Psoas muscle (tissue), 8 donors: ENCODE measurements around the gene GJC2. TPM values are rescaled to one million over a fixed set of nuclear protein-coding genes. Genes with fewer than 3 reads are reported as not detected.

Experiments used
- ATAC-seq, 4 donors: fragments of 200-7000 bp; cut with Tn5 transposase; one replicate each; pipeline ENCODE4 v1.9.1; 2020; ENCODE audit warnings: moderate library complexity in 3 of 4, mild to moderate bottlenecking in 2 of 4
- DNase-seq, 2 donors: peaks; one replicate each; pipeline ENCODE4 v3.0.0-alpha.2; 2020
- H3K27ac ChIP-seq: fragments of 200-600 bp; one replicate; pipeline ENCODE4 v1.8.0; 2022
- H3K27me3 ChIP-seq, 3 donors: fragments of 200-600 bp in 1 of 3; one replicate each; pipeline versions ENCODE4 v1.6.1 to v1.8.0; 2013 to 2022; ENCODE audit warnings: low read length in 2 of 3, mild to moderate bottlenecking in 2 of 3, moderate library complexity in 1 of 3; ENCODE audit not compliant: insufficient read depth in 3 of 3
- H3K36me3 ChIP-seq, 2 donors: fragments of 200-600 bp in 1 of 2; one replicate each; pipeline versions ENCODE4 v1.6.1 to v1.8.0; 2013 to 2022; ENCODE audit warnings: low read depth in 1 of 2, mild to moderate bottlenecking in 1 of 2, moderate library complexity in 1 of 2; ENCODE audit not compliant: insufficient read depth in 1 of 2
- H3K4me1 ChIP-seq: fragments of 200-600 bp; one replicate; pipeline ENCODE4 v1.8.0; 2022
- H3K4me3 ChIP-seq: fragments of 200-600 bp; one replicate; pipeline ENCODE4 v1.8.0; 2022; ENCODE audit warnings: mild to moderate bottlenecking
- H3K9me3 ChIP-seq: fragments of 200-600 bp; one replicate; pipeline ENCODE4 v1.8.0; 2022
- WGBS, 3 donors: extraction: QIAGEN DNeasy Blood & Tissue Kit; methylation state at CpG; one replicate each; pipeline versions ENCODE4 v1.1.6 to v1.1.7; 2013; 5-methylcytosine and 5-hydroxymethylcytosine counted together
- intact Hi-C, 2 donors: fragments of 100-400 bp; cut with DNase I; formaldehyde crosslinking; loops; one replicate each; pipeline versions ENCODE4 v1.11.0 to v1.14.2; 2022
- polyA plus RNA-seq, 3 donors: library from polyadenylated mRNA; stranded (reverse); fragments of 200-250 nt; gene quantifications; one replicate each; pipeline ENCODE4 v1.2.3, GENCODE V29; 2013
- total RNA-seq, 4 donors: library from RNA; stranded (reverse); fragmentation: NEBNext Ultra II Directional in 2 of 4; extraction: Animal tissue kit (Norgen Biotek cat#: 25700) in 2 of 4; gene quantifications; one replicate each; pipeline versions ENCODE4 v1.2.1 to v1.2.4, GENCODE V29; 2021 to 2023
- TF ChIP-seq, protein P1 (sequence below): fragments of 200-600 bp; IDR thresholded peaks from one replicate; pipeline ENCODE4 v1.8.0; 2022; ENCODE audit warnings: antibody characterized with exemption
- donor health status: healthy with polysubstance abuse.
- donor health status: DM: no; HTN: no; CAD: no; lungs with moderate emphysema.
- donor health status: Bipolar disorder and iron deficiency.
- donor health status: healthy.
- donor health status: DM: yes; HTN: yes; CAD: no.
- donor health status: DM: no; HTN: no; CAD: no.
- donor health status: DM: no; HTN: no; CAD: no.
- donor health status: DM: yes; HTN: yes; CAD: no.

GJC2 gene
- total and polyA plus RNA-seq, 7 donors, result 0.19 to 0.92 (median 0.40) TPM

DNA sequence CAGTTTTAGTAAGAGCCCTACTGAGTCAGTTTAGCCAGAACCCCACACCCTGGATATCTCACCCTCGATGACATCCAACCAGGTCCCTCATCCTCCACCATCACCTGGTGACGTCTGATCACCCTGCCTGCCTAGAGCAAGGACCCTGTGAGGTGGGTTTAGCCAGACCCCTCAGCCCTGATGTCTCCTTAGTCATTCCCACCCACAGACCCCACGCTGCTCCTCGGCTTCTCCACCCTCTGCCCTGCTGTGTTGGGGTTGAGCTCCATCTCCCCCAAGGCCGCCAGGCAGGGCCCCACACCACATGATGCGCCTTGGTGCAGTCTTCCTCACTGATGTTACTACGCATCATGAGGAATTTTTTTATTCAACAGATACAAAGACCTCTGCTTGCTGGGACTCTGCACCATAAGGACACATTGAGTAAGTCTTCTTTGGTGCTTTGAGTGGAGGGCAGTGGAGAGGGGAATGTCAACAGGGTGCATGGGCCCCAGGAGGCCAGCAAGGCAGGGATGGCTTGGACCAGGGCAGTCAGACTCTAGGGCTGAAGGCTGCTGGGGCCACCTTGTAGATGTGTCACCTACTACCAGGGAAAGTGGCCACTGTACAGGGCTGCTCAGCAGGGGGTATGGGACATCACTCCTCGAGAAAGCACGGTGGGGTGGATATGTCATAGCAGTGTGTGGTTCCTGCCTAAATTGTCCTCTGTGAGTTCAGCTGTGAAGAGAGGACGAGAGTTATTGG, 14.2 kb downstream of the GJC2 start:
- peak overlapping the region; percentile 99 for H3K27ac ChIP-seq
- DNase-seq (peak in 1 of 2 donors; percentile 55), ATAC-seq (no peak)
- TF ChIP-seq, protein P1, sequence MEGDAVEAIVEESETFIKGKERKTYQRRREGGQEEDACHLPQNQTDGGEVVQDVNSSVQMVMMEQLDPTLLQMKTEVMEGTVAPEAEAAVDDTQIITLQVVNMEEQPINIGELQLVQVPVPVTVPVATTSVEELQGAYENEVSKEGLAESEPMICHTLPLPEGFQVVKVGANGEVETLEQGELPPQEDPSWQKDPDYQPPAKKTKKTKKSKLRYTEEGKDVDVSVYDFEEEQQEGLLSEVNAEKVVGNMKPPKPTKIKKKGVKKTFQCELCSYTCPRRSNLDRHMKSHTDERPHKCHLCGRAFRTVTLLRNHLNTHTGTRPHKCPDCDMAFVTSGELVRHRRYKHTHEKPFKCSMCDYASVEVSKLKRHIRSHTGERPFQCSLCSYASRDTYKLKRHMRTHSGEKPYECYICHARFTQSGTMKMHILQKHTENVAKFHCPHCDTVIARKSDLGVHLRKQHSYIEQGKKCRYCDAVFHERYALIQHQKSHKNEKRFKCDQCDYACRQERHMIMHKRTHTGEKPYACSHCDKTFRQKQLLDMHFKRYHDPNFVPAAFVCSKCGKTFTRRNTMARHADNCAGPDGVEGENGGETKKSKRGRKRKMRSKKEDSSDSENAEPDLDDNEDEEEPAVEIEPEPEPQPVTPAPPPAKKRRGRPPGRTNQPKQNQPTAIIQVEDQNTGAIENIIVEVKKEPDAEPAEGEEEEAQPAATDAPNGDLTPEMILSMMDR, result no peak
- H3K4me3 ChIP-seq, result no peak overlapping the region
- no peaks in the 10 kb centered on the region for H3K36me3 ChIP-seq
- H3K4me1 ChIP-seq, result peaks cover 35% of the 10 kb centered on the region
- no peaks in the 10 kb centered on the region for H3K27me3 ChIP-seq
- intact Hi-C loops, result no loop called here
- H3K9me3 ChIP-seq, result no peaks in the 10 kb centered on the region
- WGBS, 3 donors, result 84 to 90% (median 89%) methylated on average over 10 of the region's 10 CpGs

DNA sequence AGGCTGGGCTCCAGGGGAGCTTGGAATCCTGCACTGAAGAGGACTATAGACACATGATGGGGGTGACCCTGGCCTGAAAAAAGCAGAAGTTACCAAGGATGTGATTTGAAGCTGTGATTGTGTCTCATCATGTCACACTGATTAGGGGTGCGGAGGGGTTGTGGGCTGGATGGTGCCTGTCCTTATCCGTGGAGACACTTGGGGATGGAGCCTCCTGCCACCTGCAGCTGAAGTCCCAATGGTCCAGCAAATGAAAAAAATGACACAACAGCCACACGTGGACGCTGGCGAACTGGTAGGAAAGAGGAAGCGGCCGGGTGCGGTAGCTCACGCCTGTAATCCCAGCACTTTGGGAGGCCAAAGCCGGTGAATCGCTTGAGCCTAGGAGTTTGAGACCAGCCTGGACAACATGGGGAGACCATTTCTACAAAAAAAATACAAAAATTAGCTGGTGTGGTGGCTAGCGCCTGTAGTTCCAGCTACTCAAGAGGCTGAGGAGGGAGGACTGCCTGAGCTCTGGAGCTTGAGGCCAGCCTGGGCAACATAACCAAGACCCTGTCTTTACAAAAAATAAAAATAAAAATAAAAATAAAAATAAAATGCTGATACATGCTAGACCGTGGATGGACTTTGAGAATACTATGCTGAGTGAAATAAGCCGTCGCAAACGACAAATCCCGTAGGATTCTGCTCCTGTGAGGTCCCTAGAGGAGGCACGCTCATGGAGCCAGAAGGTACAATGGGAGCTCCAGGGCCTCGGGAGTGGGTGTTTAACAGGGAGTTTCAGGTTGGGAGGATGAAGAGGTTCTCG, 15.0 kb downstream of the GJC2 start:
- TF ChIP-seq, protein P1, result no peak
- H3K4me1 ChIP-seq, result peaks cover 35% of the 10 kb centered on the region
- ATAC-seq (peak in 2 of 4 donors; percentile 0 to 2), DNase-seq (peak in 1 of 2 donors; percentile 56)
- H3K9me3 ChIP-seq, result no peaks in the 10 kb centered on the region
- intact Hi-C loops, result loop anchor here in 1 of 2 donors (5.0 kb wide), 1 partner anchor 32 kb away; no protein-coding TSS in a partner anchor
- H3K4me3 ChIP-seq, result peak overlapping the region; percentile 75
- H3K27ac ChIP-seq, result peak overlapping the region; percentile 99
- H3K27me3 ChIP-seq, result no peaks in the 10 kb centered on the region
- 46 to 51% (median 49%) methylated on average over 20 of the region's 20 CpGs for WGBS, 3 donors
- no peaks in the 10 kb centered on the region for H3K36me3 ChIP-seq

DNA sequence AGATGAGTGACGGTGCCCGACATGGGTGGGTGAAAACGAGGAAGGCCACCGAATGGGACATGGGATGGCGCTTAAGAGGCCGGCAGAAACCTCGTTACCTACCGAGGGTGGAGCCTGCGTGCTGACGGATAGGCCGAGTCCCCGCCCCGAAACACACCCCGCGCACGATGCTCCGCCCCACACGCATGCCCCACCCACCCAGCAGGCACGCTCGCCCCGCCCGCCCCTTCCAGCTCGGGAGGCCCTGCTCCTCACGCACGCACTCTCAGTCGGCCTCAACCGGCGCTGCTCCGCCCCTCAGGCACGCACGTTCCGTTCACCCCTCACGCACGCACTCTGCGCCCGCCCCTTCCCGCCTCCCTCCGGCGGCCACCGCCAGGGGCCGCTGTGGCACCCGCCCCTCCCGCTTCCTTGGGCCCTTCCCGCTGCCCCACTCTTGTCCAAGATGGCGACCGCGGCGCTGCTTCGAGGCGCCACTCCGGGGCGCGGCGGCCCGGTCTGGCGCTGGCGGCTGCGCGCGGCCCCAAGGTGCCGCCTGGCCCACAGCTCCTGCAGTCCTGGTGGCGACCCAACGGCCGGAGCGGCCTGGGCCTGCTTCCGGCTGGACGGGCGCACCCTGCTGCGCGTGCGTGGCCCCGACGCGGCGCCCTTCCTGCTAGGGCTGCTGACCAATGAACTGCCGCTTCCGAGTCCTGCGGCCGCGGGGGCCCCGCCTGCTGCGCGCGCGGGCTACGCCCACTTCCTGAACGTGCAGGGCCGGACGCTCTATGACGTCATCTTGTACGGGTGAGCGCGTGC, 15.8 kb downstream of the GJC2 start, which contains the start of gene IBA57:
IBA57 (plus strand) TSS at position 433 of the 798 bp plus-strand sequence; CDS start at position 446, 13 bp downstream.
- intact Hi-C loops, result loop anchor here (2.0 to 5.0 kb wide), 2 partner anchors 31 to 33 kb away; no protein-coding TSS in a partner anchor
- H3K4me3 ChIP-seq, result peak within 1 kb of the TSS; percentile 75
- peak within 1 kb of the TSS; percentile 99 for H3K27ac ChIP-seq
- H3K9me3 ChIP-seq, result no peaks in the 10 kb centered on the region
- ATAC-seq (peak; percentile 84 to 88 (median 86)), DNase-seq (peak; percentile 100)
- no peaks in the 10 kb centered on the region for H3K36me3 ChIP-seq
- peaks cover 35% of the 10 kb centered on the region for H3K4me1 ChIP-seq
- no peaks in the 10 kb centered on the region for H3K27me3 ChIP-seq
- TF ChIP-seq, protein P1, result peak; percentile 85
- WGBS, 3 donors, result 0 to 1% (median 0%) methylated on average over 45 to 93 of the region's 93 CpGs

DNA sequence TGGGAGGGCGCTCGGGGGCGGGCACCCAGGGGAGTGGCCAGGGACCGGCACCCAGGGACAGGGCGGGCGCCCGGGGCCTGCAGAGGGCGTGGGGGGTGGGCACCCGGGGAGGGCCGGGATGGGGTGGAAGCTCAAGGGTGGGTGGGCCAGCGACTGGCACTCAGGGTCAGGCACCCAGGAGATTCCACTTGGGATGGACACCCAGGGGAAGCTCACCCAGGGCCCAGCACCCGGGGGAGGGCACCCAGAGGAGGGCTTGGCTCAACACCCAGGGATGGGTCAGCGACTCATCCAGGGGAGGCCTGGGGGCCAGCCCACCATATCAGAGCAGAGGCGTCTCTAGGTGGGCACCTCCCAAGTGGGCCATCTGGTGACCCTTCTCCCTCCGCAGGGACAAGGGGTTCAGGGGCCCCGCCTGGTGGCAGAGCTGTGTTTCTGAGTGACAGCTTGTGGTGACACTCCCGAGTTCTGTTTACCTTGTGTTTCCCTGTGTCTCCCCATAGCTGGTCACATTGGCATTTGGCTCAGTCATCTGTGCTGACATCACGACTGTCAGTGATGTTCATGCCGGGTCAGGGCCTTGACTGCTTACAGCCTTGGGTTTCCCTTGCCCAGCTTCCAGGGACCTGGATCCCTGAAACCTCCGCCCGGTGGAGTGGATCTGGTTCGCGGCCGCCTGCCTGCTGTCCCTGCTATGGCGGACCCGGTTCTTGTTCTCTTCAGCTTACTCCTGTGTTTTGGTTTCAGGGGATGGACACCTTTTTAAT, 16.6 kb downstream of the GJC2 start:
- intact Hi-C loops, result loop anchor here (2.0 to 5.0 kb wide), 2 partner anchors 30 to 34 kb away; no protein-coding TSS in a partner anchor
- Histone ChIP-seq H3K4me3 (peak overlapping the region; percentile 75), H3K27me3 (no peaks in the 10 kb centered on the region), H3K27ac (peak overlapping the region; percentile 99), H3K36me3 (no peaks in the 10 kb centered on the region), H3K9me3 (no peaks in the 10 kb centered on the region), H3K4me1 (peaks cover 35% of the 10 kb centered on the region)
- WGBS, 3 donors, result 10 to 11% (median 10%) methylated on average over 20 to 26 of the region's 26 CpGs
- TF ChIP-seq, protein P1, result peak; percentile 39
- DNase-seq (peak; percentile 71 to 86), ATAC-seq (peak; percentile 55 to 70 (median 60))
